ENCODE measurements around the gene GSTA3. TPM values are rescaled to one million over a fixed set of nuclear protein-coding genes. Genes with fewer than 3 reads are reported as not detected.

Gene GSTA3
- polyA plus RNA-seq, 2 donors = 0.13 TPM; not detected in 1

Other genes with a start within 250 kb of the GSTA3 start
- gene TMEM14A, start 238.6 kb downstream of the GSTA3 start, polyA plus RNA-seq = 10 to 100 TPM; 30.8 to 43.2 TPM
- not detected for gene GSTA2, start 146.2 kb downstream of the GSTA3 start, polyA plus RNA-seq
- gene GSTA1, start 105.9 kb downstream of the GSTA3 start, polyA plus RNA-seq = 1 to 10 TPM; 2.4 to 3.1 TPM
- gene GSTA5, start 68.9 kb downstream of the GSTA3 start, polyA plus RNA-seq = not detected
- 10 to 100 TPM; 41.8 to 62.0 TPM for gene GSTA4, start 85.6 kb upstream of the GSTA3 start, polyA plus RNA-seq
- gene CILK1, start 152.1 kb upstream of the GSTA3 start, polyA plus RNA-seq = 1 to 10 TPM; 4.2 to 5.1 TPM
- gene FBXO9, start 155.7 kb upstream of the GSTA3 start, polyA plus RNA-seq = 10 to 100 TPM; 14.3 to 43.1 TPM
- gene GCM1, start 239.1 kb upstream of the GSTA3 start, polyA plus RNA-seq = not detected

Data from esophagus (tissue), 2 donors.